ENCODE measurements around the gene NWD2.

Gene NWD2

GRCh38 chr4:37441231-37442061 is 196.9 kb downstream of the NWD2 start:
- no peak for DNase-seq

- no peak for DNase-seq
These were observed 197.4 kb downstream of the NWD2 start for GRCh38 chr4:37442062-37442323.

GRCh38 chr4:37443137-37443536 is 198.6 kb downstream of the NWD2 start:
- DNase-seq: no peak

GRCh38 chr4:37445023-37445422 is 200.5 kb downstream of the NWD2 start:
- DNase-seq: no peak

- no peak for DNase-seq
These were observed 201.5 kb downstream of the NWD2 start for GRCh38 chr4:37446016-37446415.

GRCh38 chr4:37447886-37448285 is 203.3 kb downstream of the NWD2 start:
- no peak for DNase-seq

- DNase-seq: no peak
These were observed 205.8 kb downstream of the NWD2 start for GRCh38 chr4:37450309-37450708.

- DNase-seq: no peak
These were observed 206.4 kb downstream of the NWD2 start for GRCh38 chr4:37450911-37451310.

GRCh38 chr4:37451656-37452055 is 207.1 kb downstream of the NWD2 start:
- DNase-seq: no peak

- DNase-seq: no peak
These were observed 208.4 kb downstream of the NWD2 start for GRCh38 chr4:37452952-37453280.

- peak; percentile 35 for DNase-seq
These were observed 208.9 kb downstream of the NWD2 start for GRCh38 chr4:37453281-37453998.

GRCh38 chr4:37453999-37454800 is 209.7 kb downstream of the NWD2 start:
- no peak for DNase-seq

GRCh38 chr4:37455301-37456131 is 211.0 kb downstream of the NWD2 start:
- DNase-seq: no peak

- DNase-seq: no peak
These were observed 217.3 kb downstream of the NWD2 start for GRCh38 chr4:37461801-37462200.

GRCh38 chr4:37463033-37463856 is 218.7 kb downstream of the NWD2 start:
- DNase-seq: no peak

- no peak for DNase-seq
These were observed 220.0 kb downstream of the NWD2 start for GRCh38 chr4:37464373-37465128.

GRCh38 chr4:37465296-37465695 is 220.8 kb downstream of the NWD2 start:
- no peak for DNase-seq

- no peak for DNase-seq
These were observed 221.3 kb downstream of the NWD2 start for GRCh38 chr4:37465845-37466244.

GRCh38 chr4:37467223-37467622 is 222.7 kb downstream of the NWD2 start:
- no peak for DNase-seq

GRCh38 chr4:37467824-37468223 is 223.3 kb downstream of the NWD2 start:
- DNase-seq: no peak

- no peak for DNase-seq
These were observed 224.7 kb downstream of the NWD2 start for GRCh38 chr4:37469286-37469685.
